Myocyte (in vitro differentiated cells): ENCODE data around the gene NDOR1. TPM values are rescaled to one million over a fixed set of nuclear protein-coding genes. Genes with fewer than 3 reads are reported as not detected.
"Not testable (repeated sequence)": the region's sequence is repeated elsewhere in the genome, so short reads cannot be mapped to it uniquely, and the experiment has no call there.

Source experiments
- DNase-seq: peaks from one replicate; pipeline ENCODE4 v3.0.0-alpha.2; 2012; ENCODE audit warnings: low read depth
- total RNA-seq: library from RNA; depleted of rRNA; stranded (reverse); fragments of >200 nt; gene quantifications from 2 replicates; pipeline ENCODE4 v1.2.3, GENCODE V29; 2014

The NDOR1 gene
- total RNA-seq, 1 donor from 2014 or later = 6.1 TPM

DNA sequence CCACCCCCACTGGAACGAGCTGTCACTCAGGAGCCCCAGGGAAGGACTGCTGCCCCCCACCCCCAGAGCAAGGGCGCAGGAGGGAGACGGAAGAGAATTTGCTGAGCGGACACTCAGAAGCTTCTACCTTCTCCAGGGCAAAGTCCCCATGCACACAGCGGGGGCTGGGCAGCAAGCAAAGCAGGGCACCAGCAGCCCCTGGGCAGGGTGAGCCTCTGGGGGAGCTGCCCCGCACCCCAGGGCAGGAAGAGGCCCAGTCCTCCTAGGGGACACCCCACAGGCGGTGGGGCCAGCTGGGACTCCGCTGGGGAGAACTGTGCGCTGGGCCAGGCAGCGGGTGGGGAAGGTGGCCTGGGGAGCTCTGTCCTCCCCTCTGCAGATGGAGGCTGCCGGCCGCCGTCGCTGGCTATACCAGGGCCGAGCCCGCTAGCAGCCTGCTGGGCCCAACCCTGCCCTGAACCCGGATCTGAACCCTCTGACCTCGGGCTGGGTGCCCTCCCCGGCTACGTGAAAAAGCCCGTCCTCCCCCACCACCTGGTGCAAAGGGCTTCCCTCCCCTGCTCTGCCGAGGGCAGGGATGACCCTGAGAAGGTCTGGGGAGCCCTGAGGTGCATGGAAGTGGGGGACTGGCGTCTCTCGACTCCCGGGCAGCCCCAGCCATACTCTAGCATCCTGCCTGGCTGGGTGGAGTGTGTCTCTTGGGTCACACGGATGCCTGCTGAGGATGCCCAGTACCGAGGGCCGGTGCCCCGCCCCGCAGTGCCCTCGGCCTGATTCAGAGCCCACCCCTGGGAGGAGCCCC, 24.6 kb downstream of the NDOR1 start:
- no peak for DNase-seq

DNA sequence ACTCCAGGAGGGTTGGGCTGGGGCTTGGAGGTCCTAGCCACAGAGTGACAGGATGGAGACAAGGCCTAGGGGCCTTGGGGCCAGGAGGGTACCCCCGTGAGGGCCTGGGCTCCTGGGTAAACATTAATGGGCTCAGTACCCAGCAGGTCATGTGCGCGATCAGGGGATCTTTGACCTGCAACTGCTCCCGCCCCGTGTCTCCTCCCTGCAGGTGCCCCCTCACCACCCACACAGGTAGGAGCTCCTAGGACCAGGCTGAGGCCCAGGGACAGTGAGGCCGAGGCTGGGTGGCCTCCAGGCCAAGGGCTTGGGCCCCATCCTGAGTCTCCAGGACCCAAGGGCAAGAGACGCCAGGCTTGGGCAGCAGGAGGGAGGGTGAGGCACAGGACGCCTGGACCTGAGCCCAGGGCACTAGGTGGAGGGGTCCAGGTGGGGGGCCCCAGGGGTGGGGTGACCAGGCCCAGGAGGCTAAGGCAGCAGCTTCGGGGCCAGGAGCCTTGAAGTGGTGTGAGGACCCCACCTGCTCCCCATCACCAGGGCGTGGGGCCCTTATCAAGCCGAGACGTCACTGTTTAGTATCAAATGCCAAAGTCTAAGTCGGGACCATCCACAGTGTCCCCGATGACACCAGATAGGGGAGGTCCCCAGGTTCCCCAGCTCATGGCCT, 25.3 kb downstream of the NDOR1 start, which contains the start of gene SLC34A3:
SLC34A3 (plus strand) TSS at position 197 of the 667 bp plus-strand sequence. CDS start 802 bp downstream, outside the sequence.
- DNase-seq = no peak

DNA sequence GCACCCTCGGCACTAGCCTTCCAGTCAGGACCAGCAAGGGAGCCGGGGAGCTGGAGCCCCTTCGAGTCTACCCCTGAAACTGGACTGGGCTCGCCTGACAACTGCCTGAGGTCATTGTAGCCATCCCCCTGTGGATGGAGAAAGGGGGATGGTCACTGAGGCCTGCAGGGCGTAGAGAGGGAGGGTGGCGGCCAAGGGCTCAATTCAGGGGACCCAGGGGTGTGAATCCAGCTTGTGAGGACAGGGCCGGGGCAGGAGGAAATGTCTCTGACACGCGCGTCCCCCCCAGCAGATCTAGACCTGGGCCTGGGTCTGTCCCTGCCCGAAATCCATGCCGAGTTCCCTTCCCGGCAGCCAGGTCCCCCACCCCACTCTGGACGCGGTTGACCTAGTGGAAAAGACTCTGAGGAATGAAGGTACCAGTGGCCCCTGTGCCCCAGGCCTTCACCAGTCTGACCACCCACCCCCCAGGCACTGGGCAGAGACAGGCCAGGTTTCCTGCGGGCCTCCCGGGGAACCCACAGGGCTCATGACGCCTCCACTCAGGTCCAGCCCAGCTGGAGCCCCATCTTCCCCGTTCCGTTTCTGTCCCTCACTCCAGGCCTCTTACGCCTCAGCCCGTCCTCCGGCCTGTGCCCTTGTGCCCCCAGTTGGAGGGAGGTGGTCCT, 26.0 kb downstream of the NDOR1 start:
- no peak for DNase-seq

DNA sequence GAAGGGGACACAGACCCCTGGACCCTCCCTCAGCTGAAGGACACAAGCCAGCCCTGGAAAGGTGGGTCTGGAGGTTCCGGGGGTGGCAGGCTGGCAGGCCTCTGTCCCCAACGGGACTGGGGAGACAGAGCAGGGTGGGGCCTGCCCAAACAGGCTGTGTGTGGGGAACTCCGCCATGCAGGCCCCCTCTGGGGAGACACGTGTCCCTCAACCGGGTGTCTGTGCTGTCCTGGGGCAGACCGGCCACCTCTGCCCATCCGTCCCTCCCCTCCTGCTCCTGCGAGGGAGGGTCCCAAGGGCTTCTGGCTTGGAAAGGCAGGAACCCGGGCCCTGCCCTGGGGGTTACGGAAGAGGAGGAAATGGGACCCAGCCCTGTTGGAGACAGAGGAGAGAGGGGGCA, 26.6 kb downstream of the NDOR1 start:
- DNase-seq = no peak

DNA sequence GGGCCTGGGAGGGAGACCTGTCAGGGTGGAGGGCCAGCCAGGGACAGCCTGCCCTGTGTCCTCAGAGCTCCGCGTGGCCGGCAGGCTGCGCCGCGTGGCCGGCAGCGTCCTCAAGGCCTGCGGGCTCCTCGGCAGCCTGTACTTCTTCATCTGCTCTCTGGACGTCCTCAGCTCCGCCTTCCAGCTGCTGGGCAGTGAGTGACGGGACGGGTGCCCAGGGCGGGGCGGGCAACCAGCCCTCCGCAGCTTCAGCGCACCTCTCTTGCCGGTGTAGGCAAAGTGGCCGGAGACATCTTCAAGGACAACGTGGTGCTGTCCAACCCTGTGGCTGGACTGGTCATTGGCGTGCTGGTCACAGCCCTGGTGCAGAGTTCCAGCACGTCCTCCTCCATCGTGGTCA, 27.0 kb downstream of the NDOR1 start:
- DNase-seq = peak; percentile 64

DNA sequence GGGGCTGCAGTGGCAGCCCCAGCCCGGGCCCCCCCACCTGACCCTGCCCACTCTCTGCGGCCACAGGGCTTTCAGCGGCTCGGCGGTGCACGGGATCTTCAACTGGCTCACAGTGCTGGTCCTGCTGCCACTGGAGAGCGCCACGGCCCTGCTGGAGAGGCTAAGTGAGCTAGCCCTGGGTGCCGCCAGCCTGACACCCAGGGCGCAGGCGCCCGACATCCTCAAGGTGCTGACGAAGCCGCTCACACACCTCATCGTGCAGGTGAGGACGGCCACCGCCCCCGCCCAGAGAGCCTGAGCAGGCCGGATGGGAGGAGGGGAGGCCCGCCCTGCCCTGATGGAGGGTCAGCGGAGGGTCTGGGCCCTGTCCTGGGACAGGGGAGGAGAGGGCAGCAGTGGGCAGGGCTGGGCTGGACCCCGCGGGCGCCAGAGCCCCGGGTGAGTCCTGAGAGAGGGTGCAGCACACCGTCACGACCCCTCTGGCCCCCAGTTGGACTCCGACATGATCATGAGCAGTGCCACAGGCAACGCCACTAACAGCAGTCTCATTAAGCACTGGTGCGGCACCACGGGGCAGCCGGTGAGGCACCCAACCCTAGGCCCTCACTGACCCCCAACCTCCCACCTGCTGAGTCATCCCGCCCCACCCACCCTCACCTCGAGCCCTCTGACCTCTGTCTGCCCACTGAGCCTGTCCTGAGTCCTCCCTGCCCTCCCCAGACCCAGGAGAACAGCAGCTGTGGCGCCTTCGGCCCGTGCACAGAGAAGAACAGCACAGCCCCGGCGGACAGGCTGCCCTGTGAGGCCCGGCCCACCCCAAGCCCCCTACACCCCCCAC, 27.9 kb downstream of the NDOR1 start:
- no peak for DNase-seq

DNA sequence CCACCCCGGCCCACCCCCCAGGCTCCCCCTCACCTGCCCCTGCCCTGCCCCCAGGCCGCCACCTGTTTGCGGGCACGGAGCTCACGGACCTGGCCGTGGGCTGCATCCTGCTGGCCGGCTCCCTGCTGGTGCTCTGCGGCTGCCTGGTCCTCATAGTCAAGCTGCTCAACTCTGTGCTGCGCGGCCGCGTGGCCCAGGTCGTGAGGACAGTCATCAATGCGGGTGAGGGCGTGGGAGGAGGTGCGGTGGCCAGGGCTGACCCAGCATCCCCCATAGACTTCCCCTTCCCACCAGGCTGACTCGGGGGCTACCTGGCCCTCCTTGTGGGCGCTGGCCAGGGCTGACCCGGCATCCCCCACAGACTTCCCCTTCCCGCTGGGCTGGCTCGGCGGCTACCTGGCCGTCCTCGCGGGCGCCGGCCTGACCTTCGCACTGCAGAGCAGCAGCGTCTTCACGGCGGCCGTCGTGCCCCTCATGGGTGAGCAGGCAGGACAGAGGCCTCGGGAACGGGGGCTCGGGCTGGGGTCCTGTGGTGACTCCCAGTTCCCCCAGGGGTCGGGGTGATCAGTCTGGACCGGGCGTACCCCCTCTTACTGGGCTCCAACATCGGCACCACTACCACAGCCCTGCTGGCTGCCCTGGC, 28.7 kb downstream of the NDOR1 start:
- DNase-seq = no peak

DNA sequence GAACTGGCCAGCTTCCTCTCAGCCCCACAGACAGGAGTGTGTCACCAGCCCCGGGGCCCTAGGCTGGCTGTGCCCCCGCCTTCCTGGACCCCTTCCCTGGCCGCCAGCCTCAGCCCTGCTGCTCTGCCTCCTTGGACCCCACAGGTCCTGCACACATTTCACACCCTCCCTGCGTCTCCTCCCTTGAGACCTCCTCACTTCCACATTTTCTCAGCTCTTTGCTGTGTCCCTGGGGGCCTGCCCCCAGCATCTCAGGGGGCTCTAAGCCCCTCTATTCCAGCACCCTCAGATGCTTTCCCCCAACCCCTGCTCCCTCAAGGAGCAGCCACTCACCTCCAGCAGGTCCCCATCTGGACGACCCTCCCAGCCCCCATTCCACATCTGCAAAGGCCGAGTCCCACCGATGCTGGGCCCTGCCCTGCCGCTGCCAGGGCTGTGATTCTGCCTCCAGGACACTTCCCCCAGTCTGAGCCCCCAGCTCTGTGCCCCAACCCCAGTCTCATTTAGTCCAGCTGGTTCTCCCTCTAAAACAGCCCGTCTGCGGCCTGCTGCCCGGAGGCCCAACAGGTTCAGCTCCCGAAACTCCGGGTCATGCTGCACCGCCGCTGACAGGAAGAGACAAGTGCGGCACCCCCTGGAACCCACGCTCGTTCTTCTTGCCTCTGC, 29.4 kb downstream of the NDOR1 start:
- no peak for DNase-seq

DNA sequence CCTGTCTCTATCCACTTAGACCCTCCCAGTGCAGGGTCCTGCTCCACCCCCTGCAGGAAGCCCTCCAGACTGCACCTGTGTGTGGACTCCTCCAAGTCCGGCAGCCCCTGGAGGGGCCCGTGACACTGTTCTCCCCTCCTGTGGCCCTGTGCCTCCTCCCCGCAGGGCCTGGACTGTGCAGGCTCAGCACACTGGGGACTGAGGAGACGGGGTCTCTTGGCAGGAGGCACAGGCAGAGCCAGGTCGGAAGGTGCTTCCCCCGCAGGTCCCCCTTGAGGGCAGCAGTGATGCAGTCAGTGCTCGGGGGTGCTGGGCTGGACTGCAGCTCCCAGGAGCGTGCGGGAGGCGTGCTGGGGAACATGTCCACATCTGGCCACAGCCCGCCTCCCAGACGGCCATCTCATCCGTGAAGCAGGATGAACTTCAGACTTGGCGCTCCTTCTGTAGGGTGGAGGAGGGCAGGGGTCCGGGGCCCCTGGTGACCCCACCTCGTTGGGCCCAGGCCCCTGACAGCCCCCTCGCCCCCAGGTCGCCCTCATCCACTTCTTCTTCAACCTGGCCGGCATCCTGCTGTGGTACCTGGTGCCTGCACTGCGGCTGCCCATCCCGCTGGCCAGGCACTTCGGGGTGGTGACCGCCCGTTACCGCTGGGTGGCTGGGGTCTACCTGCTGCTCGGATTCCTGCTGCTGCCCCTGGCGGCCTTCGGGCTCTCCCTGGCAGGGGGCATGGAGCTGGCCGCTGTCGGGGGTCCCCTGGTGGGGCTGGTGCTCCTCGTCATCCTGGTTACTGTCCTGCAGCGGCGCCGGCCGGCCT, 30.1 kb downstream of the NDOR1 start:
- no peak for DNase-seq

DNA sequence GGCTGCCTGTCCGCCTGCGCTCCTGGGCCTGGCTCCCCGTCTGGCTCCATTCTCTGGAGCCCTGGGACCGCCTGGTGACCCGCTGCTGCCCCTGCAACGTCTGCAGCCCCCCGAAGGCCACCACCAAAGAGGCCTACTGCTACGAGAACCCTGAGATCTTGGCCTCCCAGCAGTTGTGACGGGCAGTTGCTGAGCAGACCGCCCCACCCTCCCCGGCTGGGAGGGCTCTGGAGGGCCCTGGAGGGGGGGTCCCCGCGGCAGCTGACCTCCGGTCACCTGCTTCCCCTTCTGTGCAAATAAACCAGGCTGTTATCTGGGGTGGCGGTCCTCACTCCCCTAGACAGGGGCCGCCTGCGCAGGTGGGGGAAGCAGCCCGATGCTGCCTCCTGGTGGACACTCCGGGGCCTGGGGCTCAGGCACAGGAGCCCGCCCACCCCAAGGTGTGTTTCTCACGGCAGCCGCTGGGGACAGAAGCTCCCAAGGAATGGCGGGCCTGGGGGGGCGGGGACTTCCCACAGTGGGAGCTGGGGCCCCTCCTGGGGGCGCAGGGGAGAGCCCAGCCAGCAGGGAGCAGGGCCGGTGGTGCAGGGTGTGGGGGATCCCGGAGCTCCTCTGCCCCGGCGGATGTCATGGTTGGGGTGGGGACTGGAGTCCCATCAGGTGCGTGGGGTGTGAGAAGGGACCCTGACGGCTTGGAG, 30.9 kb downstream of the NDOR1 start:
- DNase-seq = peak; percentile 80

DNA sequence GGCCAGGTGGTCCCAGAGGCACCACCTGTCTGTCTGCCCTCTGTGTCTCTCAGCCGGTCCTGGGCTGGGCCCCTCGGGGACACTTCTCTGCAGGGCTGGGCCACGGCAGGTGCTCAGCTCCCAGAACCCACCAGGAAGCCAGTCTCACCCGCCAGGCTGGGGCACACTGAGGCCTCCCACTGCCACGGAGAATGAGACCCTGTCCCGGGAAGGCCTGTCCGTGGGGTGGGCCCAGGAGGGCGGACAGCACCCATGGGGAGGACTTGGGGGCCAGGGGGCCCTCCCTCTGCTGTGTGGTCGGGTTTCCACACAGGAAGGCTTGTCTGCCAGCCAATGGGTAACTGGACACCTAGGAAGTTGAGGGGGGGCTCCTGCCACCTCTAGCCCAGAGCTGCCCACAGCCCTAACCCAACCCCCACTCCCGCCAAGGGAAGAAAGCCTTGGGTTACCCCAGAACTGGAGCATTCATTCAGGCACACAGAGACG, 31.5 kb downstream of the NDOR1 start:
- DNase-seq = peak; percentile 63

DNA sequence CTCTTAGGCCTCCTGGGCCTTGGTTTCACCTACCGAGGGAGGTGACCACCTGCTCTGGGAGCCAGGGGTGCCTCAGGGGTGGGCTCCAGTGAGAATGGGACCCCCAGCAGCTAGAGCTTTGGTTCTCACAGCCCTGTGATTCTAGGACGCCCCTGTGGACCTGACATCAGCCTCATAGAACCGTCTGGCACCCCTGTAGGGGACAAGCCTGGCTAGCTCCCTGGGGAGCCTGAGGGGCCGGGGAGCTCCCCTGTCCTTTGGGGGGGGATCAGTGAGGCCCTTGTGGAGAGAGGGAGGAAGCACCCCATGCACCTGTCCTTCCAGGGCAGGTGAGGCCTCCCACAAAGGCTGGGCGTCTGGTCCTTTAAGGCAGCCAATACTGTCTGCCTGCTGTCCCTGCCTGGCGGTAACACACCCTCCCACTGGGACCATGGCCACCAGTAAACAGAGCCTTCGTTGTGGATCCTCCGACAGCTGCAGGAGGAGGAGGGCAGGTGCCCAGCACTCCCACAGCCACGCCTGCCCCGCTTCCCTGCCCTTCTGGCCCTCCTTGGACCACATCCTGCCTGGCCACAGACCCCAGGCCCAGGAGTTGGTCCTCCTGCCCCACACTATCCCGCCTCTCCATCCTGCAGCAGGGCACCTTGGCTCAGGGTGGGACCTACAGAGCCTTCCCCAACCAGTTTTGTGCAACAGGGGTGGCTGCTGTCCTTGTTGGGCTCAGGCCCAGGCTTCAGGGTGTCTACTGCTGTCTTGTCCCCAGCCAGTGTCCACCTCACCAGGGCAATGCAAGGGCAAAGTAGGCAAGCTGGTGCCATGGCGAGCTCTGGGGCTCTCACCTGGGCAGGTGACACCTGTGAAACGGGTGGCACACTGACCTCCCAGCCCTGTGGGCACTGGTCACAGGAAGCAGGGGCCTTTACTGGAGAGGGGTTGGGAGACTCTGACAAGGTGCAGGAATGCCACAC, 32.5 kb downstream of the NDOR1 start:
- DNase-seq = peak; percentile 96

DNA sequence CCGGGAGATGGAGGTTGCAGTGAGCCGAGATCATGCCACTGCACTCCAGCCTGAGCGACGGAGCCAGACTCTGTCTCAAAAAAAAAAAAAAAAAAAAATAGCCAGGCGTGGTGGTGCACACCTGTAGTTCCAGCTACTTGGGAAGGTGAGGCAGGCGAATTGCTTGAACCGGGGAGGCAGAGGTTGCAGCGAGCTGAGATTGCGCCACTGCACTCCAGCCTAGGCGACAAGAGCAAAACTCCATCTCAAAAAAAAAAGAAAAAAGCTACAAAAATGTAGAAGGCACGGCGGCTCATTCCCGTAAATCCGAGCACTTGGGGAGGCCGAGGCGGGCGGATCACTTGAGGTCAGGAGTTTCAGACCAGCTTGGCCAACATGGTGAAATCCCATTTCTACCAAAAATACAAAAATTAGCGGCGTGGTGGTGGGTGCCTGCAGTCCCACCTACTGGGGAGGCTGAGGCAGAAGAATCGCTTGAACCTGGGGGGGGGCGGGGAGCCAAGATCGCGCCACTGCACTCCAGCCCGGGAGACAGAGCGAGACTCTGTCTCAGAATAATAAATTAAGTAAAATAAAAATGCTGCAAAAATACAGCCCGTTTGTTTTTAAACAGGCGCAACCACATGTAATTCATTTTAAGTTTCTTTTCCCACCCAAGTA, 34.2 kb downstream of the NDOR1 start:
- DNase-seq = not testable (repeated sequence)

DNA sequence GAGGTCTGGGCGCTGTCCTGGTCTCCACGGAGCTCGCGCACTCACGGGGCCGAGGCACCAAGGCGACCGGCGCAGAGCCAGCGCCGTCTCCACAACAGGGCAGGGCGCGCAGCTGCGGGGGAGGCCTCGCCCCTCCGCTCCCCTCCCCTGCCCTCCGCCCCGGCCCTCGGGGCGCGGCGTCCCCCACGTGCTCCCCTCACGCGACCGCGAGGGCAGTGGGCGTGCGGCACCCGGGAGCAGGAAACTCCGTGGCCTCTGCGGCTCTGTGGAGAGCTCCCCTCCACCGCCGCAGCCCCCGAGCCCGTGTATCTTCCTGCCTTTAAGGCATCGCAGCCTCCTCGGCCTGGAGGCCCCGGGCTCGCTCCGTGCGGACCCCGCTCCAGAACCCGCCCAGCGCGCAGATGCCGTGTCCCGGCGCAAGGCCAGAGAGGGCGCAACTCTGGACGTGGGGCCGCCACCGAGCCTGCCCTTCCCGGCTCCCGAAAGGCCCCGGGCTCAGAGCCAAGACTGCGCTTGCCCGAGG, 34.9 kb downstream of the NDOR1 start:
- peak; percentile 92 for DNase-seq

DNA sequence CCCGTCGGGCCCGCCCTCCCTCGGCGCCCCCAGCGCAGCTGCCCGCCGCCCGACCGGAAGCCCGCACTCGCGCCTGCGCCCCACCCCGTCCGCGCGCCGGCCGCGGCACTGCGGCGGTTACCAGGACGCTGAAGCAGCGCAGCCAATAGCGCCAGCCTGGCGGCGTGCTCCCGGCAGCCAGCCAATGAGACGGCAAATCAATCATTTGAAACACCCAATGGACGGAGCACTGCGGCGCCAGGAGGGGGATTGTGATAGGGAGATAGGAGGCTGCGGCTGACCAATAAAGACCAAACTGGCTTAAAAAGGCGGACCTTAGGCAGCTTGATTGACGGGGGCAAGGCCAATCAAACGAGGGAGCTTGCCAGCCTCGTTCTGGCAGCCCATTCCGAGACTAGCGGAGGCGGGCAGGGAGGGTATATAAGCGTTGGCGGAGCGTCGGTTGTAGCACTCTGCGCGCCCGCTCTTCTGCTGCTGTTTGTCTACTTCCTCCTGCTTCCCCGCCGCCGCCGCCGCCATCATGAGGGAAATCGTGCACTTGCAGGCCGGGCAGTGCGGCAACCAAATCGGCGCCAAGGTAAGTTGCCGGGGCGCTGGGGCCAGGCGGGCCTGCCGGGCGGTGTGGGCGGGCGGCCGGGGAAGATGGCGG, 35.5 kb downstream of the NDOR1 start, which contains the start of gene TUBB4B:
TUBB4B (plus strand) TSS at position 447 of the 649 bp plus-strand sequence; CDS start at position 521, 74 bp downstream.
- peak; percentile 100 for DNase-seq
